H9 (cell line): ENCODE measurements around the gene SPIRE2. TPM values are rescaled to one million over a fixed set of nuclear protein-coding genes. Genes with fewer than 3 reads are reported as not detected.

Experiments
- DNase-seq: peaks from one replicate; pipeline ENCODE4 v3.0.0-alpha.2; 2017
- H2AFZ ChIP-seq: one replicate; pipeline ENCODE4 v1.6.1; 2013; ENCODE audit warnings: mild to moderate bottlenecking, low read length, control low read depth, moderate library complexity
- H2AK5ac ChIP-seq: 2 replicates; pipeline ENCODE4 v1.6.1; 2013; ENCODE audit warnings: low read length, control low read depth, mixed read lengths; ENCODE audit not compliant: insufficient read length
- H2BK120ac ChIP-seq: one replicate; pipeline ENCODE4 v1.6.1; 2013; ENCODE audit warnings: low read depth, mild to moderate bottlenecking, low read length, control low read depth, inconsistent platforms; ENCODE audit not compliant: poor library complexity, severe bottlenecking
- H2BK12ac ChIP-seq: 2 replicates; pipeline ENCODE4 v1.6.1; 2013; ENCODE audit warnings: low read length, control low read depth, mixed read lengths, low read depth; ENCODE audit not compliant: insufficient read length
- H2BK15ac ChIP-seq: 2 replicates; pipeline ENCODE4 v1.6.1; 2013; ENCODE audit warnings: low read depth, low read length, control low read depth
- H2BK20ac ChIP-seq: one replicate; pipeline ENCODE4 v1.6.1; 2013; ENCODE audit warnings: low read depth, mild to moderate bottlenecking, low read length, control low read depth, inconsistent platforms; ENCODE audit not compliant: poor library complexity, severe bottlenecking
- H2BK5ac ChIP-seq: 2 replicates; pipeline ENCODE4 v1.6.1; 2013; ENCODE audit warnings: low read length, control low read depth, mixed read lengths; ENCODE audit not compliant: insufficient read length
- H3K14ac ChIP-seq: 2 replicates; pipeline ENCODE4 v1.6.1; 2013; ENCODE audit warnings: low read length, control low read depth; ENCODE audit not compliant: insufficient read depth
- H3K18ac ChIP-seq: 2 replicates; pipeline ENCODE4 v1.6.1; 2013; ENCODE audit warnings: low read depth, mild to moderate bottlenecking, mixed read lengths, low read length, control low read depth; ENCODE audit not compliant: insufficient read length
- H3K23ac ChIP-seq: 2 replicates; pipeline ENCODE4 v1.6.1; 2013; ENCODE audit warnings: low read length, control low read depth, mixed read lengths, low read depth; ENCODE audit not compliant: insufficient read length
- H3K23me2 ChIP-seq: 2 replicates; pipeline ENCODE4 v1.6.1; 2013; ENCODE audit warnings: low read depth, mild to moderate bottlenecking, mixed read lengths, low read length, control low read depth; ENCODE audit not compliant: insufficient read length, poor library complexity, severe bottlenecking
- H3K27ac ChIP-seq: 2 replicates; pipeline ENCODE4 v1.5.1; 2013; ENCODE audit warnings: low read length, control low read depth, mixed read lengths, low read depth; ENCODE audit not compliant: insufficient read length
- H3K27me3 ChIP-seq: 2 replicates; pipeline ENCODE4 v1.6.1; 2013; ENCODE audit warnings: low read length, control low read depth, inconsistent platforms; ENCODE audit not compliant: insufficient read depth
- H3K4ac ChIP-seq: 2 replicates; pipeline ENCODE4 v1.6.1; 2013; ENCODE audit warnings: low read depth, mild to moderate bottlenecking, control low read depth, inconsistent platforms, low read length, moderate library complexity
- H3K4me1 ChIP-seq: 2 replicates; pipeline ENCODE4 v1.6.1; 2013; ENCODE audit warnings: low read length, control low read depth, inconsistent platforms; ENCODE audit not compliant: insufficient read depth
- H3K4me2 ChIP-seq: 2 replicates; pipeline ENCODE4 v1.6.1; 2013; ENCODE audit warnings: low read length, control low read depth, mixed read lengths; ENCODE audit not compliant: insufficient read length, insufficient read depth
- H3K56ac ChIP-seq: 2 replicates; pipeline ENCODE4 v1.6.1; 2013; ENCODE audit warnings: low read depth, mild to moderate bottlenecking, mixed read lengths, low read length, control low read depth; ENCODE audit not compliant: insufficient read length
- H3K79me1 ChIP-seq: 2 replicates; pipeline ENCODE4 v1.6.1; 2013; ENCODE audit warnings: low read depth, mild to moderate bottlenecking, moderate library complexity, low read length, control low read depth, inconsistent platforms; ENCODE audit not compliant: insufficient read depth, poor library complexity, severe bottlenecking
- H3K79me2 ChIP-seq: 2 replicates; pipeline ENCODE4 v1.6.1; 2013; ENCODE audit warnings: low read length, control low read depth, inconsistent platforms; ENCODE audit not compliant: insufficient read depth
- H3K9ac ChIP-seq: 2 replicates; pipeline ENCODE4 v1.6.1; 2013; ENCODE audit warnings: low read length, control low read depth, mixed read lengths; ENCODE audit not compliant: insufficient read length; ENCODE audit errors: extremely low read depth
- H3K9me3 ChIP-seq: one replicate; pipeline ENCODE4 v1.6.1; 2013; ENCODE audit warnings: low read depth, low read length, inconsistent platforms; ENCODE audit not compliant: control insufficient read depth
- H3T11ph ChIP-seq: one replicate; pipeline ENCODE4 v1.6.1; 2013; ENCODE audit warnings: mild to moderate bottlenecking, low read length, control low read depth, inconsistent platforms
- H4K20me1 ChIP-seq: one replicate; pipeline ENCODE4 v1.6.1; 2013; ENCODE audit not compliant: control insufficient read depth, insufficient read length, insufficient read depth
- H4K5ac ChIP-seq: 2 replicates; pipeline ENCODE4 v1.6.1; 2013; ENCODE audit warnings: low read depth, mild to moderate bottlenecking, mixed read lengths, low read length, control low read depth; ENCODE audit not compliant: insufficient read length
- H4K8ac ChIP-seq: replicated peaks from 2 replicates; pipeline ENCODE4 v1.6.1; 2013; ENCODE audit warnings: low read length, control low read depth, mixed read lengths, low read depth; ENCODE audit not compliant: insufficient read length
- H4K91ac ChIP-seq: 2 replicates; pipeline ENCODE4 v1.6.1; 2013; ENCODE audit warnings: low read depth, mild to moderate bottlenecking, moderate library complexity, mixed read lengths, low read length, control low read depth; ENCODE audit not compliant: insufficient read length
- H3K27ac Mint-ChIP-seq, 3 experiments: 2 replicates in 2 of 3; 3 replicates in 1 of 3; pipeline ENCODE4 v1.8.0; 2020 to 2021; ENCODE audit warnings: mixed read lengths in 3 of 3, mild to moderate bottlenecking in 1 of 3, moderate library complexity in 1 of 3
- H3K27me3 Mint-ChIP-seq: 2 replicates; pipeline ENCODE4 v1.8.0; 2021; ENCODE audit warnings: low read depth, mild to moderate bottlenecking, moderate library complexity, mixed read lengths
- H3K36me3 Mint-ChIP-seq, 3 experiments: 2 replicates in 2 of 3; 3 replicates in 1 of 3; pipeline ENCODE4 v1.8.0; 2020 to 2021; ENCODE audit warnings: low read depth in 3 of 3, mixed read lengths in 3 of 3; ENCODE audit not compliant: insufficient read depth in 1 of 3
- H3K4me1 Mint-ChIP-seq, 2 experiments: 2 replicates each; pipeline ENCODE4 v1.8.0; 2020; ENCODE audit warnings: mixed read lengths in 2 of 2
- H3K4me3 Mint-ChIP-seq, 2 experiments: 2 replicates in 1 of 2; 3 replicates in 1 of 2; pipeline ENCODE4 v1.8.0; 2020 to 2021; ENCODE audit warnings: mild to moderate bottlenecking in 2 of 2, mixed read lengths in 2 of 2, moderate library complexity in 1 of 2
- H3K9me3 Mint-ChIP-seq, 2 experiments: 2 replicates in 1 of 2; 3 replicates in 1 of 2; pipeline ENCODE4 v1.8.0; 2020; ENCODE audit warnings: mild to moderate bottlenecking in 2 of 2, mixed read lengths in 2 of 2, moderate library complexity in 1 of 2
- WGBS: extraction: QIAGEN DNeasy Blood & Tissue Kit; methylation state at CpG from one replicate; pipeline ENCODE4 v1.1.7; 2013; ENCODE audit warnings: missing lambda C conversion rate, low lambda C conversion rate, mixed read lengths; ENCODE audit not compliant: insufficient read length; ENCODE audit errors: extremely low coverage; 5-methylcytosine and 5-hydroxymethylcytosine counted together
- total RNA-seq: library from RNA; stranded (reverse); gene quantifications from 2 replicates; pipeline ENCODE4 v1.2.1, GENCODE V29; 2021
- TF ChIP-seq, protein P1 (sequence below): fragments of 200-600 bp; sonication (generic); conservative IDR thresholded peaks from 3 replicates; pipeline ENCODE4 v1.8.0; 2021; ENCODE audit warnings: antibody characterized with exemption, mild to moderate bottlenecking

Gene SPIRE2
- total RNA-seq, 1 experiment from 2014 or later, result 6.9 TPM

- Histone ChIP-seq H3K4ac (no peak overlapping the region), H3T11ph (no peak overlapping the region), H2BK15ac (no peak overlapping the region), H2BK20ac (no peak overlapping the region), H3K4me2 (no peak overlapping the region), H2BK12ac (no peak overlapping the region), H3K9ac (no peak overlapping the region), H4K91ac (no peak overlapping the region), H3K79me1 (no peaks in the 10 kb centered on the region), H4K20me1 (no peaks in the 10 kb centered on the region), H3K23me2 (no peaks in the 10 kb centered on the region), H3K9me3 (no peaks in the 10 kb centered on the region), H2BK5ac (no peak overlapping the region), H4K8ac (no peak overlapping the region), H3K27ac (no peak overlapping the region), H3K56ac (no peak overlapping the region), H3K23ac (no peak overlapping the region), H2AFZ (no peak overlapping the region), H3K79me2 (no peaks in the 10 kb centered on the region), H3K14ac (no peak overlapping the region), H3K27me3 (no peaks in the 10 kb centered on the region), H4K5ac (no peak overlapping the region), H3K4me1 (no peaks in the 10 kb centered on the region), H3K18ac (no peak overlapping the region), H2BK120ac (no peak overlapping the region), H2AK5ac (no peak overlapping the region)
- Mint-ChIP-seq H3K27me3 (no peaks in the 10 kb centered on the region), H3K4me1 (no peaks in the 10 kb centered on the region), H3K9me3 (no peaks in the 10 kb centered on the region), H3K27ac (no peak overlapping the region), H3K36me3 (peaks cover 17 to 64% (median 61%) of the 10 kb centered on the region in 3 experiments), H3K4me3 (no peak overlapping the region)
- TF ChIP-seq, protein P1, sequence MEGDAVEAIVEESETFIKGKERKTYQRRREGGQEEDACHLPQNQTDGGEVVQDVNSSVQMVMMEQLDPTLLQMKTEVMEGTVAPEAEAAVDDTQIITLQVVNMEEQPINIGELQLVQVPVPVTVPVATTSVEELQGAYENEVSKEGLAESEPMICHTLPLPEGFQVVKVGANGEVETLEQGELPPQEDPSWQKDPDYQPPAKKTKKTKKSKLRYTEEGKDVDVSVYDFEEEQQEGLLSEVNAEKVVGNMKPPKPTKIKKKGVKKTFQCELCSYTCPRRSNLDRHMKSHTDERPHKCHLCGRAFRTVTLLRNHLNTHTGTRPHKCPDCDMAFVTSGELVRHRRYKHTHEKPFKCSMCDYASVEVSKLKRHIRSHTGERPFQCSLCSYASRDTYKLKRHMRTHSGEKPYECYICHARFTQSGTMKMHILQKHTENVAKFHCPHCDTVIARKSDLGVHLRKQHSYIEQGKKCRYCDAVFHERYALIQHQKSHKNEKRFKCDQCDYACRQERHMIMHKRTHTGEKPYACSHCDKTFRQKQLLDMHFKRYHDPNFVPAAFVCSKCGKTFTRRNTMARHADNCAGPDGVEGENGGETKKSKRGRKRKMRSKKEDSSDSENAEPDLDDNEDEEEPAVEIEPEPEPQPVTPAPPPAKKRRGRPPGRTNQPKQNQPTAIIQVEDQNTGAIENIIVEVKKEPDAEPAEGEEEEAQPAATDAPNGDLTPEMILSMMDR, result no peak
- WGBS, result no CpG with 5 or more reads among the region's 9 CpGs
- DNase-seq, result no peak
Measured at GRCh38 chr16:89892635-89893034, 64.4 kb downstream of the SPIRE2 start.
